Measurements from ENCODE around the gene NFS1.

NFS1 gene

DNA sequence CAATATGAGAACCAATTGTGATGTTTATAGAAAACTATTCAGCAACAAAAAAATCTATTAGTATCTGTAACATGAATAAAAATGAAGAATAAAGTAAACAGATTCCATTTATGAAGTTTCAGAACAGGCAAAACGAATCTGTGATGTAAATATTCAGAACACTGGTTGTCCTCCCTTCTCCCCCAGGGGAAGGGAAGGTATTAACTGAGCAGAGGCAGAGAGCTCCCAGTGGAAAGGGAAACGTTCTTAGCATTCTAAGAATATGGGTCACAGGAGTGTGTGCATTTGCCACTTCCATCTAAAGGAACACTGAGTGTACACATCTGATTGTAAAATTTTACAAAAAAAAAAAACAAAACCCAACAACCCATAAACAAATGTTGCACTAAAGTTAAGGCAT, 60.4 kb downstream of the NFS1 start:
- Histone ChIP-seq H3K9me3 (ENCODE audit: insufficient read depth, low read length) (no peaks in the 10 kb centered on the region), H4K20me1 (ENCODE audit: insufficient read depth, low read length) (peaks cover 51% of the 10 kb centered on the region), H3K4me1 (ENCODE audit: low read length) (no peaks in the 10 kb centered on the region), H3K4me2 (ENCODE audit: low read length) (no peak overlapping the region), H3K27me3 (ENCODE audit: low read depth, low read length) (no peaks in the 10 kb centered on the region), H3K27ac (ENCODE audit: low read length) (no peak overlapping the region), H3K79me2 (ENCODE audit: low read length) (peaks cover 85% of the 10 kb centered on the region), H3K36me3 (replicated peaks; ENCODE audit: low read depth, low read length) (peaks cover 8% of the 10 kb centered on the region), H3K9ac (ENCODE audit: low read length) (no peak overlapping the region), H2AFZ (ENCODE audit: low read depth, low read length) (no peak overlapping the region), H3K4me3 (ENCODE audit: low read length) (no peak overlapping the region)
- TF ChIP-seq, protein P1, sequence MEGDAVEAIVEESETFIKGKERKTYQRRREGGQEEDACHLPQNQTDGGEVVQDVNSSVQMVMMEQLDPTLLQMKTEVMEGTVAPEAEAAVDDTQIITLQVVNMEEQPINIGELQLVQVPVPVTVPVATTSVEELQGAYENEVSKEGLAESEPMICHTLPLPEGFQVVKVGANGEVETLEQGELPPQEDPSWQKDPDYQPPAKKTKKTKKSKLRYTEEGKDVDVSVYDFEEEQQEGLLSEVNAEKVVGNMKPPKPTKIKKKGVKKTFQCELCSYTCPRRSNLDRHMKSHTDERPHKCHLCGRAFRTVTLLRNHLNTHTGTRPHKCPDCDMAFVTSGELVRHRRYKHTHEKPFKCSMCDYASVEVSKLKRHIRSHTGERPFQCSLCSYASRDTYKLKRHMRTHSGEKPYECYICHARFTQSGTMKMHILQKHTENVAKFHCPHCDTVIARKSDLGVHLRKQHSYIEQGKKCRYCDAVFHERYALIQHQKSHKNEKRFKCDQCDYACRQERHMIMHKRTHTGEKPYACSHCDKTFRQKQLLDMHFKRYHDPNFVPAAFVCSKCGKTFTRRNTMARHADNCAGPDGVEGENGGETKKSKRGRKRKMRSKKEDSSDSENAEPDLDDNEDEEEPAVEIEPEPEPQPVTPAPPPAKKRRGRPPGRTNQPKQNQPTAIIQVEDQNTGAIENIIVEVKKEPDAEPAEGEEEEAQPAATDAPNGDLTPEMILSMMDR (IDR thresholded peaks at IDR 0.05; ENCODE audit: low read depth, low read length) = no peak
- TF ChIP-seq EZH2phosphoT487 (IDR thresholded peaks at IDR 0.05; ENCODE audit: low read depth) = no peak

DNA sequence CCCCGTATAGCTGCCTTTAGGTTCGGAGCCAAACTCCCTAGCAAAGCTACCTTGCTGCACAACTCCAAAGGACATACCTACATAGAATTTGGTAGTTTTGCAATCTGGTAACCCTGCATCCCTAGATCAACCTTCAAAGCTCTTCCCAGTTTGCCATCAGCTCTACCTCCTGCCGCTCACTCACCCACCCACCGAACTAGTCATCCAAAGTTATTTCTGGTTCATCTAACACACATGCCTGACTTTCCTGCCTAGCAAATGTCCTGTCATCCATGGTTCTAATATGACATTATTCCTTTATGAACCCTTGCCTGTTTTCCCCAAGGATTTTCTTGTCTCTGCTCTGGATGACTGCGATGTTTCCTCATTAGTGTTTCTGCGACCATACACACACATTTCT, 61.9 kb downstream of the NFS1 start:
- H3K4me3 ChIP-seq (ENCODE audit: low read length) = no peak overlapping the region
- H3K27ac ChIP-seq (ENCODE audit: low read length) = no peak overlapping the region
- H3K79me2 ChIP-seq (ENCODE audit: low read length) = peaks cover 86% of the 10 kb centered on the region
- H3K9ac ChIP-seq (ENCODE audit: low read length) = no peak overlapping the region
- no peak for TF ChIP-seq EZH2phosphoT487 (IDR thresholded peaks at IDR 0.05; ENCODE audit: low read depth)
- TF ChIP-seq, protein P1 (IDR thresholded peaks at IDR 0.05; ENCODE audit: low read depth, low read length) = no peak
- H4K20me1 ChIP-seq (ENCODE audit: insufficient read depth, low read length) = peaks cover 50% of the 10 kb centered on the region
- H3K4me1 ChIP-seq (ENCODE audit: low read length) = no peaks in the 10 kb centered on the region
- H2AFZ ChIP-seq (ENCODE audit: low read depth, low read length) = no peak overlapping the region
- no peaks in the 10 kb centered on the region for H3K9me3 ChIP-seq (ENCODE audit: insufficient read depth, low read length)
- H3K27me3 ChIP-seq (ENCODE audit: low read depth, low read length) = no peaks in the 10 kb centered on the region
- no peak overlapping the region for H3K4me2 ChIP-seq (ENCODE audit: low read length)
- H3K36me3 ChIP-seq (replicated peaks; ENCODE audit: low read depth, low read length) = peaks cover 8% of the 10 kb centered on the region

DNA sequence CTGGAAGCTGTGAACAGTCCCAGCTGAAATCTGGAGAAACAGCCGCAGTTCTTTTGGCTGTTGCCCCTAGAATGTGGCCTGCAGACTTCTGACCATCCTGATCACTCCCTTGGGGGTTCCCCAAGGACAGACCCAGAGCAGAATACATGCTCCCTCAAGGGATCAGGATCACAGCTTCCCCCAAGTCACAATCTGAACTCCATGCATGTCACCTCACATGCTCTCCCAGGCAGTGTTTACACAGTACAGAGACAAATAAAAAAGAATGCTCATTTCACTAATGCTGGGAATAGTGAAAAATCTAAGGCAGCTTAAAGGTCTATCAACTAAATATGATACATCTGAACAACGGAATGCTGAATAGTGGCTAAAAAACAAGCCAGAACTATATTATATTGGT, 63.1 kb downstream of the NFS1 start:
- peaks cover 16% of the 10 kb centered on the region for H3K36me3 ChIP-seq (replicated peaks; ENCODE audit: low read depth, low read length)
- no peak overlapping the region for H2AFZ ChIP-seq (ENCODE audit: low read depth, low read length)
- H3K27ac ChIP-seq (ENCODE audit: low read length) = no peak overlapping the region
- H3K4me1 ChIP-seq (ENCODE audit: low read length) = no peaks in the 10 kb centered on the region
- no peak overlapping the region for H3K4me2 ChIP-seq (ENCODE audit: low read length)
- peaks cover 43% of the 10 kb centered on the region for H4K20me1 ChIP-seq (ENCODE audit: insufficient read depth, low read length)
- H3K27me3 ChIP-seq (ENCODE audit: low read depth, low read length) = no peaks in the 10 kb centered on the region
- H3K9ac ChIP-seq (ENCODE audit: low read length) = no peak overlapping the region
- TF ChIP-seq, protein P1 (IDR thresholded peaks at IDR 0.05; ENCODE audit: low read depth, low read length) = no peak
- TF ChIP-seq EZH2phosphoT487 (IDR thresholded peaks at IDR 0.05; ENCODE audit: low read depth) = no peak
- no peaks in the 10 kb centered on the region for H3K9me3 ChIP-seq (ENCODE audit: insufficient read depth, low read length)
- H3K4me3 ChIP-seq (ENCODE audit: low read length) = no peak overlapping the region
- peaks cover 74% of the 10 kb centered on the region for H3K79me2 ChIP-seq (ENCODE audit: low read length)

DNA sequence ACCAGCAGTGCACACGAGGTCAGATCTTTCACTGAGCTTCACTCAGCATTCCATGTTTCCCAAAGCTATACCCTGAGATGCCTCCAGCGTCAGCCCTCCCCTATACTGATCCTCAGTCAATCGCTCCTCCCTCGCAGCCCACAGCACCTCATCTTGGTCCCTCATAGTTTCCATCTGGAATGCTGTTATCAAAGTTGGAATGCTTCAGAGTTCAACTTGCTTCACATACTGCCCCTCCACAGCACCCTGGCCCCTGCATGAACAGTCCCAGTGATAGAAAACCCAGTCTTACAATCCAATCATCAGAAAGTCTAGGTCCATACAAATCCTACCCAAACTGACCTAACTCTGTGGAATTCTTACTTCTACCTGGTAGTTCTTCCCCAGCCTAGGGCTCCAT, 63.5 kb downstream of the NFS1 start:
- H3K79me2 ChIP-seq (ENCODE audit: low read length) = peaks cover 70% of the 10 kb centered on the region
- no peak overlapping the region for H3K9ac ChIP-seq (ENCODE audit: low read length)
- peaks cover 20% of the 10 kb centered on the region for H3K36me3 ChIP-seq (replicated peaks; ENCODE audit: low read depth, low read length)
- no peak overlapping the region for H3K27ac ChIP-seq (ENCODE audit: low read length)
- H3K4me2 ChIP-seq (ENCODE audit: low read length) = no peak overlapping the region
- H3K4me3 ChIP-seq (ENCODE audit: low read length) = no peak overlapping the region
- H2AFZ ChIP-seq (ENCODE audit: low read depth, low read length) = no peak overlapping the region
- no peaks in the 10 kb centered on the region for H3K27me3 ChIP-seq (ENCODE audit: low read depth, low read length)
- no peaks in the 10 kb centered on the region for H3K4me1 ChIP-seq (ENCODE audit: low read length)
- no peak for TF ChIP-seq EZH2phosphoT487 (IDR thresholded peaks at IDR 0.05; ENCODE audit: low read depth)
- TF ChIP-seq, protein P1 (IDR thresholded peaks at IDR 0.05; ENCODE audit: low read depth, low read length) = no peak
- H4K20me1 ChIP-seq (ENCODE audit: insufficient read depth, low read length) = peaks cover 38% of the 10 kb centered on the region
- H3K9me3 ChIP-seq (ENCODE audit: insufficient read depth, low read length) = no peaks in the 10 kb centered on the region
